Subcutaneous adipose tissue (tissue), 4 donors: ENCODE results near the gene FTO. TPM values are rescaled to one million over a fixed set of nuclear protein-coding genes. Genes with fewer than 3 reads are reported as not detected.

ENCODE experiments used
- CTCF ChIP-seq: fragments of 450-650 bp; IDR thresholded peaks from one replicate; pipeline ENCODE4 v1.5.1; 2016; ENCODE audit warnings: low read depth, mild to moderate bottlenecking, control low read depth, antibody characterized with exemption, moderate library complexity
- total RNA-seq, 4 donors: library from RNA; depleted of rRNA; stranded (reverse); fragments of >200 nt; gene quantifications; one replicate each; pipeline ENCODE4 v1.1.0, GENCODE V29; 2016

FTO gene
- total RNA-seq, 4 donors from 2014 or later = 74.3 to 102 (median 90.9) TPM

GRCh38 chr16:54191163-54191562, 487.2 kb downstream of the FTO start:
- TF ChIP-seq CTCF = no peak

- no peak for TF ChIP-seq CTCF
These were observed 487.6 kb downstream of the FTO start for GRCh38 chr16:54191592-54191991.

- TF ChIP-seq CTCF = no peak
These were observed 489.2 kb downstream of the FTO start for GRCh38 chr16:54193013-54193664.

- TF ChIP-seq CTCF = no peak
These were observed 489.8 kb downstream of the FTO start for GRCh38 chr16:54193665-54194333.

- TF ChIP-seq CTCF = no peak
These were observed 490.4 kb downstream of the FTO start for GRCh38 chr16:54194334-54194743.

GRCh38 chr16:54197758-54198157, 493.8 kb downstream of the FTO start:
- TF ChIP-seq CTCF = no peak

GRCh38 chr16:54199487-54200160, 495.7 kb downstream of the FTO start:
- TF ChIP-seq CTCF = no peak
